Retinal pigment epithelial cell (primary cell): Measurements from ENCODE around the gene CDH5.
A peak's percentile ranks its signal among the peaks of the same experiment; 100 is the strongest.

Experiments used
- DNase-seq: peaks from one replicate; pipeline ENCODE4 v3.0.0-alpha.2; 2010; ENCODE audit warnings: low read depth
- H3K4me3 ChIP-seq: 2 replicates; pipeline ENCODE4 v1.5.1; 2011; ENCODE audit warnings: mild to moderate bottlenecking, low read length, control low read depth, moderate library complexity
- CTCF ChIP-seq: conservative IDR thresholded peaks from 2 replicates; pipeline ENCODE4 v1.5.1; 2011; ENCODE audit warnings: low read depth, low read length, control low read depth, inconsistent platforms

Gene CDH5

GRCh38 chr16:66406534-66407221 is 40.2 kb downstream of the CDH5 start:
- TF ChIP-seq CTCF: peak; percentile 71
- no peak for DNase-seq
- peak overlapping the region; percentile 75 for H3K4me3 ChIP-seq

- peak overlapping the region; percentile 28 for H3K4me3 ChIP-seq
- DNase-seq: peak; percentile 63
- TF ChIP-seq CTCF: no peak
These were observed 41.9 kb downstream of the CDH5 start for GRCh38 chr16:66408163-66409048.

GRCh38 chr16:66409156-66409555 is 42.7 kb downstream of the CDH5 start:
- H3K4me3 ChIP-seq: peak overlapping the region; percentile 5
- peak; percentile 55 for DNase-seq

GRCh38 chr16:66412182-66412581 is 45.7 kb downstream of the CDH5 start:
- no peak for TF ChIP-seq CTCF
- no peak overlapping the region for H3K4me3 ChIP-seq
- DNase-seq: no peak

More at GRCh38 chr16:66409156-66409555, 42.7 kb downstream of the CDH5 start:
- TF ChIP-seq CTCF: no peak

- no peak for TF ChIP-seq CTCF
- no peak for DNase-seq
- no peak overlapping the region for H3K4me3 ChIP-seq
These were observed 48.4 kb downstream of the CDH5 start for GRCh38 chr16:66414891-66415290.

GRCh38 chr16:66416136-66416535 is 49.6 kb downstream of the CDH5 start:
- DNase-seq: no peak
- TF ChIP-seq CTCF: no peak
- H3K4me3 ChIP-seq: no peak overlapping the region
